Epidermal melanocyte (primary cell): ENCODE measurements around the gene CBX8.

Source experiments
- DNase-seq: peaks from one replicate; pipeline ENCODE4 v3.0.0; 2011; ENCODE audit warnings: low spot score; ENCODE audit not compliant: insufficient read length

The CBX8 gene

GRCh38 chr17:79835470-79835899, 38.6 kb upstream of the CBX8 start:
- no peak for DNase-seq

- no peak for DNase-seq
Observed at GRCh38 chr17:79834565-79835469, 37.9 kb upstream of the CBX8 start.

GRCh38 chr17:79833744-79834564, 37.1 kb upstream of the CBX8 start:
- DNase-seq = no peak

GRCh38 chr17:79833110-79833450, 36.2 kb upstream of the CBX8 start:
- no peak for DNase-seq

- no peak for DNase-seq
Observed at GRCh38 chr17:79832218-79833109, 35.6 kb upstream of the CBX8 start.

GRCh38 chr17:79831265-79832217, 34.7 kb upstream of the CBX8 start:
- DNase-seq = no peak

GRCh38 chr17:79830763-79831264, 33.9 kb upstream of the CBX8 start:
- DNase-seq = no peak

GRCh38 chr17:79830303-79830702, 33.4 kb upstream of the CBX8 start:
- DNase-seq = no peak

GRCh38 chr17:79829457-79829856, 32.6 kb upstream of the CBX8 start:
- DNase-seq = no peak

GRCh38 chr17:79829004-79829403, 32.1 kb upstream of the CBX8 start:
- no peak for DNase-seq

- DNase-seq = no peak
Observed at GRCh38 chr17:79826841-79827578, 30.1 kb upstream of the CBX8 start.

- DNase-seq = no peak
Observed at GRCh38 chr17:79826204-79826680, 29.4 kb upstream of the CBX8 start.

GRCh38 chr17:79825580-79825921, 28.7 kb upstream of the CBX8 start:
- DNase-seq = no peak

- DNase-seq = no peak
Observed at GRCh38 chr17:79824893-79825579, 28.2 kb upstream of the CBX8 start.

- DNase-seq = no peak
Observed at GRCh38 chr17:79824234-79824633, 27.4 kb upstream of the CBX8 start.

GRCh38 chr17:79822583-79823124, 25.8 kb upstream of the CBX8 start:
- DNase-seq = no peak

- no peak for DNase-seq
Observed at GRCh38 chr17:79821331-79822095, 24.6 kb upstream of the CBX8 start.

GRCh38 chr17:79820959-79821330, 24.1 kb upstream of the CBX8 start:
- no peak for DNase-seq
